A673 (cell line): ENCODE results near the gene RABL6. TPM values are rescaled to one million over a fixed set of nuclear protein-coding genes. Genes with fewer than 3 reads are reported as not detected.

Experiments used
- BruUV-seq: library from RNA; stranded (reverse); fragments of 400-500 nt; replicated peaks from 2 replicates; lab custom pipeline; 2021; lab: Mats Ljungman, UMichigan
- CTCF ChIA-PET: fragments of 300-600 bp; sonication (Branson Sonifier 250); formaldehyde crosslinking; loops from one replicate; lab custom pipeline; 2022; ENCODE audit warnings: antibody characterized with exemption; lab: Charles Lee
- POLR2A ChIA-PET: fragments of 300-600 bp; sonication (Branson Sonifier 250); formaldehyde crosslinking; loops from one replicate; lab custom pipeline; 2022; ENCODE audit warnings: antibody characterized with exemption; ENCODE audit not compliant: low non-redundant PET; lab: Charles Lee
- DNase-seq: peaks from one replicate; pipeline ENCODE4 v3.0.0-alpha.2; 2015; ENCODE audit warnings: low spot score
- H3K27ac ChIP-seq: fragments of 200-600 bp; sonication (generic); 2 replicates; pipeline ENCODE4 v1.5.1; 2016; ENCODE audit warnings: mixed run types, low read depth, mild to moderate bottlenecking, mixed read lengths, antibody characterized with exemption, low read length; ENCODE audit not compliant: poor library complexity, severe bottlenecking
- H3K27me3 ChIP-seq: fragments of 200-600 bp; sonication (generic); replicated peaks from 2 replicates; pipeline ENCODE4 v1.6.1; 2017; ENCODE audit warnings: mixed run types, low read depth, mild to moderate bottlenecking, mixed read lengths, antibody characterized with exemption, low read length; ENCODE audit not compliant: insufficient read depth, poor library complexity
- H3K36me3 ChIP-seq: fragments of 200-600 bp; sonication (generic); 2 replicates; pipeline ENCODE4 v1.6.1; 2016; ENCODE audit warnings: mixed run types, mild to moderate bottlenecking, mixed read lengths, antibody characterized with exemption, low read length; ENCODE audit not compliant: insufficient read depth, poor library complexity, severe bottlenecking
- H3K4me1 ChIP-seq: fragments of 200-600 bp; sonication (generic); 2 replicates; pipeline ENCODE4 v1.6.1; 2017; ENCODE audit warnings: mixed run types, mild to moderate bottlenecking, mixed read lengths, antibody characterized with exemption, low read length; ENCODE audit not compliant: insufficient read depth, poor library complexity, severe bottlenecking
- H3K4me3 ChIP-seq: fragments of 200-600 bp; sonication (generic); 2 replicates; pipeline ENCODE4 v1.5.1; 2016; ENCODE audit warnings: low read depth, mixed run types, mild to moderate bottlenecking, mixed read lengths, low read length; ENCODE audit not compliant: poor library complexity, severe bottlenecking
- H3K9me3 ChIP-seq: fragments of 200-600 bp; sonication (generic); 2 replicates; pipeline ENCODE4 v1.6.1; 2016; ENCODE audit warnings: mixed run types, low read depth, mild to moderate bottlenecking, mixed read lengths, antibody characterized with exemption, low read length; ENCODE audit not compliant: poor library complexity, severe bottlenecking
- CTCF ChIP-seq: fragments of 300-800, 200-600 bp; sonication (generic); conservative IDR thresholded peaks from 2 replicates; pipeline ENCODE4 v1.5.1; 2017; ENCODE audit warnings: low read depth, mild to moderate bottlenecking, antibody characterized with exemption, low read length, moderate library complexity, mixed read lengths
- EZH2 ChIP-seq: fragments of 200-600 bp; sonication (generic); IDR thresholded peaks from 2 replicates; pipeline ENCODE4 v1.6.1; 2017; ENCODE audit warnings: borderline replicate concordance, low read depth, mild to moderate bottlenecking, mixed read lengths, antibody characterized with exemption, low read length; ENCODE audit not compliant: poor library complexity, severe bottlenecking
- intact Hi-C: fragments of 100-400 bp; cut with micrococcal nuclease; formaldehyde crosslinking; loops from one replicate; pipeline ENCODE4 v1.10.0; 2022; ENCODE audit not compliant: unreplicated experiment
- total RNA-seq: library from RNA; stranded (reverse); gene quantifications from 2 replicates; pipeline ENCODE4 v1.2.3, GENCODE V29; 2021

Gene RABL6
- total RNA-seq, 1 experiment from 2014 or later, result 210 TPM

GRCh38 chr9:136776947-136777346 lies 30.8 kb upstream of the RABL6 start:
- H3K9me3 ChIP-seq, result peaks cover 7% of the 10 kb centered on the region
- H3K36me3 ChIP-seq, result no peaks in the 10 kb centered on the region
- TF ChIP-seq EZH2, result no peak
- TF ChIP-seq CTCF, result no peak
- H3K4me3 ChIP-seq, result no peak overlapping the region
- no peak for DNase-seq
- no peaks in the 10 kb centered on the region for H3K4me1 ChIP-seq
- no peaks in the 10 kb centered on the region for H3K27me3 ChIP-seq
- POLR2A ChIA-PET, result no interaction called here
- intact Hi-C loops, result no loop called here
- H3K27ac ChIP-seq, result no peak overlapping the region
- BruUV-seq, result no TSS peak
- CTCF ChIA-PET, result no interaction called here

GRCh38 chr9:136777359-136777758 lies 30.4 kb upstream of the RABL6 start:
- Histone ChIP-seq H3K36me3 (no peaks in the 10 kb centered on the region), H3K9me3 (peaks cover 7% of the 10 kb centered on the region), H3K4me3 (no peak overlapping the region), H3K27me3 (no peaks in the 10 kb centered on the region), H3K27ac (no peak overlapping the region), H3K4me1 (no peaks in the 10 kb centered on the region)
- POLR2A ChIA-PET, result no interaction called here
- TF ChIP-seq CTCF (no peak), EZH2 (no peak)
- intact Hi-C loops, result no loop called here
- CTCF ChIA-PET, result interaction anchor here (1.3 kb wide), 1 partner anchor 8 kb away, joined by 5 read pairs; no protein-coding TSS in a partner anchor
- BruUV-seq, result no TSS peak
- no peak for DNase-seq

GRCh38 chr9:136779808-136780207 lies 27.9 kb upstream of the RABL6 start:
- BruUV-seq, result no TSS peak
- H3K36me3 ChIP-seq, result no peaks in the 10 kb centered on the region
- no peaks in the 10 kb centered on the region for H3K4me1 ChIP-seq
- H3K9me3 ChIP-seq, result no peaks in the 10 kb centered on the region
- ChIA-PET CTCF (interaction anchor here (0.7 kb wide), 1 partner anchor 195 kb away, joined by 4 read pairs; no protein-coding TSS in a partner anchor), POLR2A (no interaction called here)
- TF ChIP-seq EZH2 (no peak), CTCF (0 out of 2 replicates have a peak, but pooled peaks have one; percentile 17)
- no peak for DNase-seq
- H3K27me3 ChIP-seq, result no peaks in the 10 kb centered on the region
- H3K4me3 ChIP-seq, result no peak overlapping the region
- H3K27ac ChIP-seq, result no peak overlapping the region
- intact Hi-C loops, result no loop called here
